B cell (primary cell): ENCODE measurements around the gene LZTS2.

Source experiments
- CTCF ChIP-seq: fragments of 200-600 bp; IDR thresholded peaks from one replicate; pipeline ENCODE4 v1.8.0; 2022; ENCODE audit warnings: antibody characterized with exemption, mild to moderate bottlenecking
- EZH2 ChIP-seq: IDR thresholded peaks from 2 replicates; pipeline ENCODE4 v1.6.1; 2012; ENCODE audit warnings: borderline replicate concordance, low read depth, mild to moderate bottlenecking, moderate library complexity, low read length; ENCODE audit not compliant: insufficient read depth, poor library complexity, severe bottlenecking

- TF ChIP-seq CTCF (no peak), EZH2 (no peak)
Measured at GRCh38 chr10:101032637-101033224, 33.1 kb downstream of the LZTS2 start.
